G401 (cell line): ENCODE data around the gene SRMS. TPM values are rescaled to one million over a fixed set of nuclear protein-coding genes. Genes with fewer than 3 reads are reported as not detected.
A peak's percentile ranks its signal among the peaks of the same experiment; 100 is the strongest.
"Not testable (repeated sequence)": the region's sequence is repeated elsewhere in the genome, so short reads cannot be mapped to it uniquely, and the experiment has no call there.

ENCODE experiments used
- DNase-seq: peaks from one replicate; pipeline ENCODE4 v3.0.0-alpha.2; 2015; ENCODE audit warnings: low spot score
- in situ Hi-C: cut with HindIII; loops from 2 replicates; pipeline ENCODE4 v1.10.0; 2016; ENCODE audit warnings: low sequenced_read_pairs, mixed read lengths
- total RNA-seq: library from RNA; depleted of rRNA; stranded (reverse); fragments of >200 nt; shearing (Covaris generic); gene quantifications from 2 replicates; pipeline ENCODE4 v1.2.3, GENCODE V29; 2014

SRMS gene
- total RNA-seq, 1 experiment from 2014 or later = not detected

DNA sequence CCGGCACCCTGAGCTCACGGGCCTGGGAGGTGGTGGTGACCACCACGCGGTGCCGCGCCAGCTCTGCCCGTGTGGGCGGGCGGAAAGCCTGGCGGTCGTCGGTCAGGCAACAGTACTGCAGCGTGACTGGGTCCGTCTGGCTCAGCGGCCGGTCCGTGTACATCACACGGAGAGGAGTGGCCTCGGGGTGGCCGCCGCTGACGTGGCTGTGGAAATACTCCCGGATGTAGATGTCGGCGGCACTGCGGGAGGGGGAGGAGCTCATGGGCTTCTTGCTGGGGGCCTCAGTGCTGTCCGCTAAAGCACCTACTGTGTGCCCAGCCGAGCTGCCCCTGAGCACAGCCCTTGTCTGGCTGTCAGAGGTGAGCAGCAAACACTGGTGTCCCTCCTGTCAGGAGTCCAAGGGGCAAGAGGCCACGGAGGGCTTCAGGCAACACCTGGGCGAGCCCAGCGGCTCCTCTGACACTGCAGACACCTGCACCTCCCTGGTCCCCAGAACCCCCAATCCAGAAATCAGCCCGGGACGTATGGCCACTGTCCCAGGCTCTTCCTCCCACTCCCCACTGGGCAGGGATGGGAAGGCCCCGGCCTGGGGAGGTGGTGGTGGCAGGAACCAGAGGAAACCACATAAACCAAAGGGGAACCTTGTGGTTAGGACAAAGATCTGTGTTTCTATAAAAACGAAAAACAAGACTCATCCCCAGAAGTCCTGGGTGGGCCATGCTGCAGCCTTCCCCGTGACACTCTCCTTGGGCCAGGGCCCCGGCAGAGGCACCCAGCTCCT, 20.0 kb upstream of the SRMS start:
- no peak for DNase-seq
- in situ Hi-C loops = no loop called here

DNA sequence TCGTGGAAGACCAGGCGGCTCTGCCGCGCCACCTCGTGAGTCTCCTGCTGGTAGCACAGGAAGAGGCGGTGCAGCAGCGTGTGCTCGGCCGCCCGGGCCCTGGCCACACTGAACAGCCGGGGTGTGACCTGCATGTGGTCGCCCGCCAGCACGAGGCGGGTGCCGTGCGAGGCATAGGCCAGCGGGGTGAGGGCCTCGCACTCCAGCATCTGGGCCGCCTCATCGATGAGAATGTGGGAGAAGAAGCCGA, 19.5 kb upstream of the SRMS start:
- in situ Hi-C loops = no loop called here
- DNase-seq = no peak

DNA sequence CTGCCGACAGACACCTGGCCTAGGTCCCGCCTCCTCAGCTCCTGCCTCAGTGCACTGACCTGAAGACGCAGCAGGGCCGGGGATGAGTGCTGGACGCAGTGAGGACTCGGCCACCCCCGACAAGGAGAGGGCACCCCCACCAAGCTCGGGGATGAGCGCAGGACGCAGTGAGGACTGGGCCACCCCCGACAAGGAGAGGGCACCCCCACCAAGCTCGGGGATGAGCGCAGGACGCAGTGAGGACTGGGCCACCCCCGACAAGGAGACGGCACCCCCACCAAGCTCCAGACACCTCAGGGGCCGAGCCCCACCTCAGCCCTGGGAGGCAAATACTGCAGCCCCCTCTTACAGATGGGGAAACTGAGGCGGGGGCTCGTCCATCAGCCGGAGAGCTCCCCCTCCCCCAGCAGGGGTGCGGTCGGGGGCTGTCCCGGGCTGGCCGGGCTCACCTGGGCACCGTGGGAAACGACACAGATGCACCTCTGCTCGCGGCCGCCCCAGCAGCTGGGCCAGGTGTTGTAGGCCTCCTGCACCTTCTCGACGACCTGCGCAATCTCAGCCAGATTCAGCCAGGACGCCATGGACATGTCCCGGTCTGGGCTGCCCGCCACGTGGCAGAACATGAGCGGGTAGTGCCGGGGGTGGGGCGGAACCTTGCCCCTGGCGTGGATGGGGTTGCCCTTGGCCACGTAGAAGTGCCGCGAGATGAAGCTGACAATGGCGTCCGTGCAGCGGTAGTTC, 19.0 kb upstream of the SRMS start:
- DNase-seq = no peak

DNA sequence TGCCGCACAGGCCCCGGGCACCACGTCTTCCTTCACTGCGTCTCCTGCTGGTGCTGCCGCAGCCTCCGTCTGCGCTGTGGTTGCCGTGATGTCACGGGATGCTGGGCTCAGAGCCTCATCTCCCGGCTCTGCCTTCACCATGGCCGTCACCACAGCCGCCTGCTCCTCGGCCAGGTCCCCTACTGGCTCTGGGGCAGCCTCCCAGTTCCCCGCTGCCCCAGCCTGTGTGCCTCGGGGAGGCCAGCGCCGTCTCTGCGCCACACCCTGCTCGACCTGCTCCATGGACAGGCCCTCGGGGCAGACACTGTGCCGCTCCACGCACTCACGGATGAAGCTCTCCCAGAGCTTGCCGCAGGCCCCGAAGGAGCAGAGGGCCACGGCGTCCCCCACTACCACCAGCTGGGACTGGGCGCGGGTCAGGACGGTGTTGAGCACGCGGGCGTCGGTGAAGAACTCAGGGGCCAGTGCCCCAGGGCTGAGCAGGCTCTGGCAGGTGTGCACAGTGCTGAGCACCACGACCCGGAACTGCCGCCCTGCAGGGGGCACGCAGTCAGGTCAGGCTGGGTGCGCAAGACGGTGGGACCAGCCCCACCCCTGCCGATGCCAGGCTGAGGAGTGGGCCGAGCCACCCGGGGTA, 18.3 kb upstream of the SRMS start:
- in situ Hi-C loops = no loop called here
- DNase-seq = peak; percentile 12

More for the DNA sequence above, 19.0 kb upstream of the SRMS start:
- in situ Hi-C loops = no loop called here

DNA sequence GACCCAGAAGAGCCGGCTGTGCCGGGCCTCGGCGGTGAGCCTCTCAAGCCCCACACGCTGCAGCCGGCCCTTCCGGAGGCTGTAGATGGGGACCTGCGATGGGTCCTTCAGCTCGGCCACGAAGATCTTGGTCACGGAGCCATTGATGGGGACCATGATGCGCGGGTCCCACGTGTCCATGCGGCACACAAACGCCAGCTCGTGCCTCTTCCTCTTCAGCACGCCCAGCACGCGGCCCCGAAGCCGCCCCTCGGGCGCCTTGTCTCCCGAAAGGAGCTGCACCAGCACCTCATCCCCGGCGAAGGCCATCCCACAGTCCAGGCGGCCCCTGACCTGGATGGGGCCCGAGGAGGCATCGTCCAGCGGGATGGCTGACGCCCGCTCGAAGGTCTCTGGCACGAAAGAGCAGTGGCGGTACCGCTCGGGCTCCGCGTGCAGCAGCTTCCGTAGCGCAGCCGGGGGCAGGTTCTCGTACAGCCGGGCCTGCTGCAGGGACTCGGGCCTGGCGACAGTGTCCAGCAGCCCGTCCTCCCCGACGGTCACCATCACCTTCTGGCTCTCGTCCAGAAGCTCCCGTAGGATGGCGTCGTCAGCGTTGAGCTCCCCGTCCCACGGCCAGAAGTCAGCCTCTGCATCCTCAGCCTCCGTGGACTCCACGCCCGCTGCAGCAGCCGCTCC, 17.6 kb upstream of the SRMS start:
- no peak for DNase-seq
- in situ Hi-C loops = no loop called here

DNA sequence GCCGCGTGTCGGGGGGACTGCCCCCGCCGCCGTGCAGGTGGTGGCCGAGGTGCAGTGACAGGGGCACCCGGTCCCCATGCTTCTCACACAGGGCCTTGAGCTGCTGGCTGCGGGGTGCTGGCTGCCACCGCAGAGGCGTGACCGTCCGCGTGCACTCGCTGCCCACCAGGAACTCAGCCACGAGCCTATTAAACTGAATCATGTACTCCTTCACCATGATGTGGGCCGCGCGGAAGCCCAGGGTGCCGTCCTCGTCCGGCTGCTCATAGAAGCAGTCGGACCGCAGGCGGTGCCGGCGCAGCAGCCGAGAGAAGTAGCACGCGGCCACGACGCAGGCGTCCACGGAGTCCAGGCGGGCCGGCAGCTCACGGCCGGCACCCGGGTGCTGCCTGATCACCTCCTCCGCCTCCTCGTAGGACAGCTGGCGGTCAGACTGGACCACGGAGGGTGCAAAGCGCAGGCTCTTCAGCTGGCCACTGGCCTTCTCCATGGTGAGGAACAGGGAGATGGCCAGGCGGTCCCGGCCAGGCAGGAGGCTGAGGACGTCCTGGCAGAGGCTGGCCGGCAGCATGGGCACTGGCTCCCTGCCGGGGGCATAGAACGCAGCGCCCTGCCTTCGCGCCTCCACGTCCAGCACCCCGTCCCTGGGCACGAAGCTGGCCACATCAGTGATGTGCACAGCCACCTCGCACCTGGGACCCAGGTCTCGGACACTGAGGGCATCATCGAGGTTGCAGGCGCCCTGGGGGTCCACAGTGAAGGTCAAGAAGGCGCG, 16.7 kb upstream of the SRMS start:
- in situ Hi-C loops = no loop called here
- no peak for DNase-seq

DNA sequence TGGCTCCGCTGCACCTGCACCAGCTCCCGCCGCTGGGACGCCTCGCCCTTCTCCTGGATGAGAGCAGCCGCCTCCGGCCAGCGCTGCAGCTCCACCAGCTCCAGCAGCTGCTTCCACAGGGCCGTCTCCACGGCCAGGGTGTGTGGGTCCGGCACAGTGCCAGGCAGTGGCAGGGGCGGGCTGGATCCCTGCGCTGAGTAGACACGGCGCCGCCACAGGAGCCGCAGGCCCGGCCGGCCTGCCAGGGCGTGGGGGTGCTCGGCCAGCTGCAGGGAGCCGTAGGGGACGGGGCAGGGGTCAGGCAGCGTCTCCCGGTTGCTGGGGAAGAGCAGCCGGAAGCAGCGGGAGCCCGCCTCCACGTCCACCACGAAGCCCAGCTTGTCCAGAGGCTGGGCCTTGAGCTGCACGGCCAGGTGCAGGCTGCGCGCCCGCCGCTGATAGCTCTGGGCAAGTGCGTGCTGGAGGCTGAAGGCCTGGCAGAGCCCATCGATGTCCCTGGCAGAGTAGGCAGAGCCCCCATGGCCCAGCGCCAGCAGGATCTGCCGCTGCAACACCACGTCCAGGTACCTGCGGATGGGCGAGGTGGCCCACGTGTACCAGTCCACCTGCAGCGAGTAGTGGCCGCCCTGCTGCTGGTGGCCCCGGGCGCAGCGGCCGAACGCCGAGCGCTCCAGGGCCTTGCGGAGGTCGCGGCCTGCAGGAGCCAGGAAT, 15.8 kb upstream of the SRMS start:
- no peak for DNase-seq
- in situ Hi-C loops = no loop called here

DNA sequence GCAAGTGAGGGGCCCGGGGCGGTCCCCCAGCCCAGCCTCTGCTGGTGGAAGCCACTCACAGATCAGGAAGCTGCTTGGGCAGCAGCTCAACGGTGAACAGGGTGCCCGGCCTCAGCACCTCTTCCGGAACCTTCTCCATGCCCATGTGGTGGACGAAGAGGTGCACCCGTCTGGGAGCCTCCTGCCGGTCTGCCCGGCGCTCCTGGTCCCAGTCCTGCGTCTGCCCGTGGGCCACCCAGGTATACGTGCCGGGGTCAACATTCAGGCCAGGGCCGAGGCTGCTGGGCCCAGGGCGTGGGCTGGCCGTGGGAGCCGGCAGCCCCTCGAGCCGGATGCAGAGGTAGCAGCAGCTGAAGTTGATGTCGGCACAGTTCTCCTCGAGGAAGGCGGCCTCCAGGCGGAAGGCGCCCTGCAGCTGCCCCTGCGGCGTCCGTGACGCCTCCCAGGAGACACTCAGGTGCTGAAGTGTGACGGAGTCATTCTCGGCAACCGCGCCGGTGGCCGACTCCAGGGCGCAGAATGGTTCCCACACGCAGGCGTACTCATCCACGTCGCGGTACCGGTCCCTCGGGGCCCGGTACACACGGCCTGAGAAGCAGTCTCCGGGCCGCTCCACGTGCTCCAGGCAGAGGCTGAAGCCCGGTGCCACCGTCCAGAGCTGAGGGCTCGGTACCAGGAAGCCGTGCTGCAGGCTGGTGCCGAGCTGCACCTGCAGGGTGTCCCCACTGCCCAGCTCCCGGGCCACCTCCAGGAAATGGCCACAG, 15.1 kb upstream of the SRMS start:
- in situ Hi-C loops = no loop called here
- no peak for DNase-seq

DNA sequence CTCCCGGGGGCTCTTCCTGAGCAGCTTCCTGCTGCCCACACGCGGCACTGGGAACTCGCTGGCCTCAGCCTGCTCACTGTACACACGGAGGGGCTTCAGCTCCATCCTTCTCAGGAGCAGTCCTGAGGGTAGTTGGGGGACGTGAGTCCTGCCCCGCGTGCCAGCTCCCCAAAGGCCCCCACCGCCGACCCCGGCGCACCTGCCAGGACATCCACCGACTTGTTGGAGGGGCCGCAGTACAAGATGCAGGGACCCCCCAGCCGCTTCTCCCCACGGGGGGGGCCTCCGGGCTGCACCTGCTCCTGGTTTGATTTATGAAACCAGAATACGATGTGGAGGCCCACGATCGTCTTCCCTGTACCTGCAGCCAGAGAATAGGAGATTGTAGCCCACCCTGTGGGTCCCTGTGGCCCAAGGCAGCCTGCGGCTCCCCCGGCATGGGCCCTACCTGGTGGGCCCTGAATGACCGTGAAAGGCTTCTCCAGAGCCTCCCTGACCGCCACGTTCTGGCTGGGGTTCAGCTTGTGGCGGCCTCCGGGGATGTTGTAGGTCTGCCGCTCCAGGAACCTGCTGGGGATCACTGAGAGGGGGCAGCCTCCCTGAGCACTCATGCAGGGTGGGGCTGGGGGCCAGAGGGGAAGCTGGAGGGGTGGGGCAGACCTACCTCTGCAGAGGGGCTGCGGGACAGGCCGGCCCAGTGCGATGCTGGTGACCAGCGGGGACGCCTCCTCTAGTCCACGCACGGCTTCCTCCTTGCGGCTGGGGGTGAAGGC, 14.3 kb upstream of the SRMS start:
- in situ Hi-C loops = no loop called here
- no peak for DNase-seq

DNA sequence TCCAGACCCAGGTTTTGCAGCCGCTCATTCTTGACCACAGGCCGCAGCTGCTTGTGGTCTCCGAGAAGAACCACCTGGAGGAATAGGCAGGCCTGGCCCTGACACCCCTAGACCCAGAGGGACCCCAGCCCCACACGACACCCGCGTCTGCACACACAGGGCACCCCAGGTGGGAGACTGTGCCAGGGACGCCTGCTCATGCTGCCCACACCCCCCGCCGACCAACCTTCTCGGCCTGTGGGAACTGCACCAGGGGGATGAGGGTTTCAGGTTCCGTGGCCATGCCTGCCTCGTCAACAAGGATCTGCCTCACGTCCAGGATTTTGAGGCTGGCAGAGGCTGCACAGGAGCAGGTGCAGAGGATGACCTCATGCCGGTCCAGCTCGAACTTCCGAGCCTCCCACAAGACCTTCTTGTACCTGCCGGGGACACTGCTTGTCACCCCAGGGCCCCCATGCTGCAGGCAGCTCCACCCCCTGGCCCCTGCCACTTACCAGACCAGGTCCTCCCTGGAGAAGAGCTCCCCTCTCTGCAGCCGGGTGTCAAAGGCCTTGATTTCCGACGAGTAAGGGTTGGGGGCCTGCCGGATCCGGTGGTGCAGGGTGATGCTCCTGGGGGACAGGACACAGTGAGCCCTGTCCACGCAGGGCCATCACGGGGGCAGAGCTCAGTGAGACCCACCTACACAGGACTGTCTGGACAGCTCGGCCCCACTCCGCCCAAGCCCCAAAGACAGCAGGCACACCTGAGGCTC, 13.5 kb upstream of the SRMS start:
- DNase-seq = no peak
- in situ Hi-C loops = no loop called here

DNA sequence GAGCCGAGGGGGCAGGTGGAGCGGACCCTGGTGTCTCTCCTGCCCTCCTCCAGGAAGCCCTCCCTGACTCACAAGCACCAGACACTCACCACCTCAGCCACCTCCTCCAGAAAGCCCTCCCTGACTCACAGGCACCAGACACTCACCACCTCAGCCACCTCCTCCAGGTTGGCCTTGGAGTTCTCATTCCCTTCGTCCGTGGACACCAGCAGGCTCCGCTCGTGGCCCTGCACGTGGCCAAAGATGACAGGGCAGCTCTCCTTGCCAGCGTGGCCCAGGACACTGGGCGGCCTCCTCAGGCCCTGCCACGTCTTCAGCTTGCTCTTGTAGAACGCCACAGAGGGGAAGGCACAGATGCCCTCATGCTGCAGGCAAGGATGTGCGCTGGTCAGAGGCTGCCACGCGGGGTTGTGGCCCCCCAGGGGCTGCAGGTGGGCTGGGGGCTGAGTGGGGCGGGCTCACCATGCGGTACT, 12.8 kb upstream of the SRMS start:
- in situ Hi-C loops = no loop called here
- no peak for DNase-seq

DNA sequence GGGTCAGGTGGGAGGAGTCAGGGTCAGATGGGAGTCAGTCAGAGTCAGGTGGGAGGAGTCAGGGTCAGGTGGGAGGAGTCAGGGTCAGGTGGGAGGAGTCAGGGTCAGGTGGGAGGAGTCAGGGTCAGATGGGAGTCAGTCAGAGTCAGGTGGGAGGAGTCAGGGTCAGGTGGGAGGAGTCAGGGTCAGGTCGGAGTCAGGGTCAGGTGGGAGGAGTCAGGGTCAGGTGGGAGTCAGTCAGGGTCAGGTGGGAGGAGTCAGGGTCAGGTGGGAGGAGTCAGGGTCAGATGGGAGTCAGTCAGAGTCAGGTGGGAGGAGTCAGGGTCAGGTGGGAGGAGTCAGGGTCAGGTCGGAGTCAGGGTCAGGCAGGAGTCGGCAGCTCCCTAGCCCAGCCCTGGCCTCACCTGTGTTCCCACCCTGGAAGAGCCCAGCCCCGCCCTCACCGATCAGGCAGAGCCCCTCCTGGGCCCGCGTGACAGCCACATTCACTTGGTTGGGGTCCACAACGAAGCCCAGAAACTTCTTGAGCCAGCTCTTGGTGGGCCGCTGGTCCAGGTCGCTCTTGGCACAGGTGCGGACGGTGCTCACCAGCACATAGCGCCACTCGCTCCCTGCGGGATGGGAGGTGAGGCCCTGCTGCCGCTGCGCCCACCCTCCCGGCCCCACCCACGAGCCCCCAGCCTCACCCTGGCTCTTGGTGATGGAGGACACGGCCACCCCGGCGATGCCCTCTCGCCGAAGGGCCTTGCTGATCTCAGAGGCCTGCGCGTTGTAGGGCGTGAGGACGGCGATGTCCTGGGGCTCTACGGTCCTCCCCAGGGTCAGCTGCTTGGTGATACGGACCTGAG, 12.2 kb upstream of the SRMS start:
- in situ Hi-C loops, DNase-seq: not testable (repeated sequence)

DNA sequence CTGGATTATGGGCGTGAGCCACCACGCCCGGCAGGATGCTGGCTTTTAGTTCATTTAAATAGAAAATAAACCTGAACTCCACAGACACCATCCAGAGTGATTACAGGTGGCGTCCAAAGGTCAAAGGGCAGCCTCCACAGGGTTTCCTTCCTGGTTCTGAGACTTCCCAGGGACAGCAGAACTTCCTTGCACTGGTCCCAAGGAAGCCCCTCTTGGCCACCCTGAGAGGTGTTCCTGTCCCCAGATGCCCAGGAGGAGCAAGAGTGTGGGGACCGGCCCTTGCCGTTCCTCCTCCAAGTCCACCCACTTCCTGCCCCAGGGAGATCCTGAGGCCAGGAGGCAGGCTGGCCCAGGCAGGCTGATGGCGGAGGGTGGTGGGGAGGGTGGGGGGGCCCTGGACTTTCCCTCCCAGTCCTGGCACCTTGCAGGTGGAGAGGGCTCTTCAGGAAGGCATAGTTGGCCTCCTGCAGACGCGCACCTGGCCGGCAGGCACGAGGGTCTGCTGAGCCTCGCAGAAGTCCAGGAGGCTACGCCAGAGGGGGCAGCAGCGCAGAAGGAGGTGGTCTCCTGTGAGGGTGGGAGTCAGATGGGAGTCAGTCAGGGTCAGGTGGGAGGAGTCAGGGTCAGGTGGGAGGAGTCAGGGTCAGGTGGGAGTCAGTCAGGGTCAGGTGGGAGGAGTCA, 11.4 kb upstream of the SRMS start:
- no peak for DNase-seq
- in situ Hi-C loops = no loop called here

DNA sequence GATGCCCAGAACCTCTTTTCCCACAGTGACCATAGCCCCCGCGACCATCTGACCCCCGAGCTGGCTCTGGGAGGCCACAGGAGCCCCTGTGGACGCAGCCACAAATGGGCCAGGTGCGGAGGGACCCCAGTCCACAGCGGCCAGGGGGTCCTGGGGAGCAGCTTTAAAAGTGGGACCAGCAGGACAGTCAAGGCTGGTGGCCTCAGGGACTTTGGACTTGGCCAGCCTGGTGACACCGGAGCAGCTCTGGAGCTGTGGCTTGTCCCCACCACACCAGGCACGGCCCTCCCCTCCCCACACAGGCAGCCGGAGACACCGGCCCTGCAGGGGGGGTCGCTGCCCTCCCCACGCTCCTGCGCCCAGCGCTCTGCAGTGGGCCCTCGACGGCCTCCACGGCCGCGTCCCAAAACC, 9.9 kb upstream of the SRMS start:
- in situ Hi-C loops = no loop called here
- DNase-seq = no peak

DNA sequence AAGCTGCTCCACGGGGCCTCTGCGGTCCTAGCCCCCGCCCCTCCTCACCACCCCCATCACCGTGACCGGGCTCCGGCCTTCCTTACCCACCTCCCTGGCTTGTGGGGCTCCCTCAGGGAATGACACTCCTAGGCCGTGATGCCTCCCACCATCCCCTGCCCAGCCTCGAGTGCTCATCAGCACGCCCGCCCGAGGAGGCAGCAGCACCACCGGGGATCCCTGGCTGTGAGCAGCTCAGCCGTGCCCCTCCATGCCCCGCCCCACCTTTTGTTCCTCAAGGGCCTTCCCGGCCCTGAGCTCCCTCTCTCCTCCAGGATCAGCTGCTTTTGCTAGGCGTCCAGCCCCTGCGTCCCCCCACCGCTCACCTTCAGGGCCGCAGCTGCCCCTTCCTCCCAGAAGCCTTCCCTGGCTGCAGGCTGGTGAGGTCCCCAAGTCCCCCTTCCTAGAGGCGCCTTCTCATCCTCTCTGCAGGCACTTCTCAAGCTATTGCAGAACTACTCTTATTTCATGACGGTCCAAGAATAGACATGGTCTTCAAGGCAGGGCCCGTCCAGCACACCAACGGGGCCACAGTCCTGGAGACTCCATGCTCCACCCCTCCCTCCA, 9.4 kb upstream of the SRMS start:
- no peak for DNase-seq
- in situ Hi-C loops = no loop called here
